Measurements from ENCODE around the gene NEDD4. TPM values are rescaled to one million over a fixed set of nuclear protein-coding genes. Genes with fewer than 3 reads are reported as not detected.

The NEDD4 gene
- total and polyA plus RNA-seq, 7 donors = 3.2 to 28.6 (median 19.4) TPM

- Histone ChIP-seq H3K4me1 (no peaks in the 10 kb centered on the region), H3K4me3 (no peak overlapping the region), H3K27ac (no peak overlapping the region), H3K36me3 (no peaks in the 10 kb centered on the region), H3K27me3 (no peaks in the 10 kb centered on the region), H3K9me3 (no peaks in the 10 kb centered on the region)
- intact Hi-C loops (cut with DNase I) = no loop called here
- no peak for TF ChIP-seq POLR2A (IDR thresholded peaks at IDR 0.05)
- no peak for TF ChIP-seq POLR2AphosphoS5 (IDR thresholded peaks at IDR 0.05)
- no peak for TF ChIP-seq EP300 (IDR thresholded peaks at IDR 0.05)
- TF ChIP-seq, protein P1, sequence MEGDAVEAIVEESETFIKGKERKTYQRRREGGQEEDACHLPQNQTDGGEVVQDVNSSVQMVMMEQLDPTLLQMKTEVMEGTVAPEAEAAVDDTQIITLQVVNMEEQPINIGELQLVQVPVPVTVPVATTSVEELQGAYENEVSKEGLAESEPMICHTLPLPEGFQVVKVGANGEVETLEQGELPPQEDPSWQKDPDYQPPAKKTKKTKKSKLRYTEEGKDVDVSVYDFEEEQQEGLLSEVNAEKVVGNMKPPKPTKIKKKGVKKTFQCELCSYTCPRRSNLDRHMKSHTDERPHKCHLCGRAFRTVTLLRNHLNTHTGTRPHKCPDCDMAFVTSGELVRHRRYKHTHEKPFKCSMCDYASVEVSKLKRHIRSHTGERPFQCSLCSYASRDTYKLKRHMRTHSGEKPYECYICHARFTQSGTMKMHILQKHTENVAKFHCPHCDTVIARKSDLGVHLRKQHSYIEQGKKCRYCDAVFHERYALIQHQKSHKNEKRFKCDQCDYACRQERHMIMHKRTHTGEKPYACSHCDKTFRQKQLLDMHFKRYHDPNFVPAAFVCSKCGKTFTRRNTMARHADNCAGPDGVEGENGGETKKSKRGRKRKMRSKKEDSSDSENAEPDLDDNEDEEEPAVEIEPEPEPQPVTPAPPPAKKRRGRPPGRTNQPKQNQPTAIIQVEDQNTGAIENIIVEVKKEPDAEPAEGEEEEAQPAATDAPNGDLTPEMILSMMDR (IDR thresholded peaks at IDR 0.05) = no peak
- WGBS, 2 donors = 86 to 88% methylated on average over 5 of the region's 5 CpGs
- no peak for DNase-seq
These were observed 190.6 kb downstream of the NEDD4 start for GRCh38 chr15:55802600-55803376.

- intact Hi-C loops (cut with DNase I) = no loop called here
- Histone ChIP-seq H3K4me3 (no peak overlapping the region), H3K36me3 (no peaks in the 10 kb centered on the region), H3K4me1 (peaks cover 0 to 10% (median 0%) of the 10 kb centered on the region in 4 donors), H3K27ac (no peak overlapping the region), H3K9me3 (no peaks in the 10 kb centered on the region), H3K27me3 (no peaks in the 10 kb centered on the region)
- 90 to 91% methylated on average over 2 of the region's 2 CpGs for WGBS, 2 donors
- DNase-seq = no peak
- TF ChIP-seq EP300 (IDR thresholded peaks at IDR 0.05) = no peak
- TF ChIP-seq POLR2A (IDR thresholded peaks at IDR 0.05) = no peak
- TF ChIP-seq, protein P1 (IDR thresholded peaks at IDR 0.05) = no peak
- no peak for TF ChIP-seq POLR2AphosphoS5 (IDR thresholded peaks at IDR 0.05)
These were observed 193.2 kb downstream of the NEDD4 start for GRCh38 chr15:55800216-55800615.

GRCh38 chr15:55799291-55800212, 193.9 kb downstream of the NEDD4 start:
- intact Hi-C loops (cut with DNase I) = no loop called here
- DNase-seq = no peak
- no peaks in the 10 kb centered on the region for H3K36me3 ChIP-seq
- no peaks in the 10 kb centered on the region for H3K27me3 ChIP-seq
- no peak overlapping the region for H3K4me3 ChIP-seq
- no peak overlapping the region for H3K27ac ChIP-seq
- peaks cover 0 to 10% (median 0%) of the 10 kb centered on the region in 4 donors for H3K4me1 ChIP-seq
- WGBS, 2 donors = 61 to 68% methylated on average over 10 of the region's 10 CpGs
- no peaks in the 10 kb centered on the region for H3K9me3 ChIP-seq
- TF ChIP-seq, protein P1 (IDR thresholded peaks at IDR 0.05) = peak in 1 of 4 experiments; percentile 14
- no peak for TF ChIP-seq EP300 (IDR thresholded peaks at IDR 0.05)

- intact Hi-C loops (cut with DNase I) = no loop called here
- Histone ChIP-seq H3K36me3 (no peaks in the 10 kb centered on the region), H3K27me3 (no peaks in the 10 kb centered on the region), H3K4me3 (no peak overlapping the region), H3K9me3 (no peaks in the 10 kb centered on the region), H3K4me1 (peaks cover 0 to 10% (median 3%) of the 10 kb centered on the region in 4 donors), H3K27ac (no peak overlapping the region)
- TF ChIP-seq POLR2A (IDR thresholded peaks at IDR 0.05) (no peak), EP300 (IDR thresholded peaks at IDR 0.05) (no peak), POLR2AphosphoS5 (IDR thresholded peaks at IDR 0.05) (no peak)
- TF ChIP-seq, protein P1 (IDR thresholded peaks at IDR 0.05) = no peak
- DNase-seq = no peak
- WGBS, 2 donors = 43 to 75% methylated on average over 4 of the region's 4 CpGs
These were observed 197.0 kb downstream of the NEDD4 start for GRCh38 chr15:55796321-55796965.
